Measurements from ENCODE around the gene SPATA33. TPM values are rescaled to one million over a fixed set of nuclear protein-coding genes. Genes with fewer than 3 reads are reported as not detected.
"Not testable (repeated sequence)": the region's sequence is repeated elsewhere in the genome, so short reads cannot be mapped to it uniquely, and the experiment has no call there.

Gene SPATA33
- total RNA-seq, 2 donors from 2014 or later = 1.1 to 2.2 TPM

DNA sequence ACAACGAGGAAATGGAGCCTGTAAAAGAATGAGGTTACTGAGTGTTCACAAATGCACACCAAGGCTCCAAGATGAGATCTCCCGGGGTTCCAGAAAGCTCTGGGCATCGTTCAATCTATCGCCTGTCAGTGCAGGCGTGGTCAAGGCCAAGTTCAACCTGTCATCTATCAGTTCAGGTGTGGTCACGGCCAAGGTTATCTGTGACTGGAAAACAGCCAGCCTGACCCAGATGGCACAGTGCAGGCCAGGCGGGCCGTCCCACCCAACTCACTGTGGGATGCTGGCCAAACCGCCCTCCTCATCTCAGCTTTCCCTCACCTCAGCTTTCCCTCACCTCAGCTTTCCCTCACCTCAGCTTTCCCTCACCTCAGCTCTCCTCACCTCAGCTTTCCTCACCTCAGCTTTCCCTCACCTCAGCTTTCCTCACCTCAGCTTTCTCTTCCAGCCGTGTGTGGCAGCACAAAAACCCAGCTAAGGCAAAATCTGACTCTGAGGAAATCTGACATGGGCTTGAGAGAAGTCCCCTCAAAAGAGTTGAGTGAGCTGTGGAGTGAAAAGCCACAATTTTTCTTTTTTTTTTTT lies 2.5 kb upstream of the SPATA33 start:
- Histone ChIP-seq H3K27me3 (no peaks in the 10 kb centered on the region), H3K9me3 (no peaks in the 10 kb centered on the region), H3K4me3 (no peak overlapping the region), H3K27ac (no peak overlapping the region), H3K36me3 (peaks cover 4% of the 10 kb centered on the region), H3K4me1 (peaks cover 0 to 24% of the 10 kb centered on the region in 2 donors)
- TF ChIP-seq CTCF (IDR thresholded peaks at IDR 0.05) = no peak
- DNase-seq (ENCODE audit: low spot score) = no peak

- peak overlapping the region; percentile 86 for H3K27ac ChIP-seq
- H3K36me3 ChIP-seq = no peaks in the 10 kb centered on the region
- no peak for DNase-seq (ENCODE audit: low spot score)
- no peak for TF ChIP-seq CTCF (IDR thresholded peaks at IDR 0.05)
- H3K27me3 ChIP-seq = no peaks in the 10 kb centered on the region
- peak overlapping the region; percentile 84 to 99 for H3K4me3 ChIP-seq
- peaks cover 0 to 24% of the 10 kb centered on the region in 2 donors for H3K4me1 ChIP-seq
- no peaks in the 10 kb centered on the region for H3K9me3 ChIP-seq
Observed at GRCh38 chr16:89656435-89657121, 1.1 kb upstream of the SPATA33 start.

DNA sequence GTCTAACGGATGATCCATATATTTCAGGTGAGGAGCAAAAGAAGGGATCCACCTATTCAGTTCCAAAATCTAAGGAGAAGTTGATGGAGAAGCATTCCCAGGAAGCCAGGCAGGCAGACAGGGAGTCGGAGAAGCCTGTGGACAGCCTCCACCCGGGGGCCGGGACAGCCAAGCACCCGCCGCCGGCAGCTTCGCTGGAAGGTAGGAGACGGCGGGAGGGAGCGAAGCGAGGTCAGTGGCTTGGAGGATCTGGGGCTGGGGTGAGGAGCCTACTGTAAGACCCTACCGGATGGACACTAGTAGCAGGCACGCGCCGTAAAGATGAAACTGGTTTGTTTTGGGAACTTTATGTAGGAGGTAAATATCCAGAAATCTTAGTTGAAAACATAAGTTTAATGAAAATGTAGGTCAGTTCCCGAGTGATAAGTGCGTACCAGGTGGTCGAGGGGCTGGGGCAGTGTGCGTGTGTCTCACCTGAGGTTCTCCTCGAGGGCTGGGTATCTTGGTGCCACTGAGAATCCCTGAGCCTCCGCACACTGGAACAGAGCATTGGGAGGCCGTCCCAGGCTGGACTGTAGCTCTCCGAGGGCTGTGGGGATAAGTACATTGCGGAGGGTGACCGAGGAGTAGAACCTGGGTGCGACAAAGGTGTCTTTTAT lies 714 bp downstream of the SPATA33 start:
- TF ChIP-seq CTCF (IDR thresholded peaks at IDR 0.05) = no peak
- Histone ChIP-seq H3K36me3 (no peaks in the 10 kb centered on the region), H3K9me3 (no peaks in the 10 kb centered on the region), H3K27me3 (no peaks in the 10 kb centered on the region), H3K4me3 (peak overlapping the region; percentile 84 to 99), H3K4me1 (peaks cover 0 to 24% of the 10 kb centered on the region in 2 donors), H3K27ac (peak overlapping the region; percentile 86)
- DNase-seq (ENCODE audit: low spot score) = no peak

GRCh38 chr16:89660146-89660545 lies 2.5 kb downstream of the SPATA33 start:
- Histone ChIP-seq H3K36me3 (no peaks in the 10 kb centered on the region), H3K4me3 (no peak overlapping the region), H3K27ac (no peak overlapping the region), H3K4me1 (peaks cover 0 to 24% of the 10 kb centered on the region in 2 donors), H3K9me3 (no peaks in the 10 kb centered on the region), H3K27me3 (no peaks in the 10 kb centered on the region)
- DNase-seq (ENCODE audit: low spot score) = no peak
- TF ChIP-seq CTCF (IDR thresholded peaks at IDR 0.05) = no peak

- no peak overlapping the region for H3K27ac ChIP-seq
- no peak for DNase-seq (ENCODE audit: low spot score)
- TF ChIP-seq CTCF (IDR thresholded peaks at IDR 0.05) = no peak
- peaks cover 0 to 22% of the 10 kb centered on the region in 2 donors for H3K4me1 ChIP-seq
- H3K4me3 ChIP-seq = no peak overlapping the region
- no peaks in the 10 kb centered on the region for H3K9me3 ChIP-seq
- H3K27me3 ChIP-seq = no peaks in the 10 kb centered on the region
- H3K36me3 ChIP-seq = no peaks in the 10 kb centered on the region
Observed at GRCh38 chr16:89661215-89661614, 3.6 kb downstream of the SPATA33 start.

GRCh38 chr16:89664238-89664637 lies 6.6 kb downstream of the SPATA33 start:
- H3K27me3 ChIP-seq; H3K9me3 ChIP-seq; H3K27ac ChIP-seq; H3K4me3 ChIP-seq; DNase-seq (ENCODE audit: low spot score); H3K4me1 ChIP-seq; H3K36me3 ChIP-seq: not testable (repeated sequence)
